Measurements from ENCODE around the gene FREM2.

GRCh38 chr13:38868870-38869269 lies 182.0 kb downstream of the FREM2 start:
- TF ChIP-seq CTCF (IDR thresholded peaks at IDR 0.05; ENCODE audit: insufficient read depth, low read depth, low read length) (no peak), EZH2 (IDR thresholded peaks at IDR 0.05; ENCODE audit: insufficient read depth, low read length) (no peak)

All from astrocyte (in vitro differentiated cells and primary cell).